COR-L47 (cell line): Measurements from ENCODE around the gene NCKAP5L.
A peak's percentile ranks its signal among the peaks of the same experiment; 100 is the strongest.
"Not testable (repeated sequence)": the region's sequence is repeated elsewhere in the genome, so short reads cannot be mapped to it uniquely, and the experiment has no call there.

Experiments used
- DNase-seq: peaks from one replicate; lab custom pipeline; 2025; lab: John Stamatoyannopoulos, UW

The NCKAP5L gene

DNA sequence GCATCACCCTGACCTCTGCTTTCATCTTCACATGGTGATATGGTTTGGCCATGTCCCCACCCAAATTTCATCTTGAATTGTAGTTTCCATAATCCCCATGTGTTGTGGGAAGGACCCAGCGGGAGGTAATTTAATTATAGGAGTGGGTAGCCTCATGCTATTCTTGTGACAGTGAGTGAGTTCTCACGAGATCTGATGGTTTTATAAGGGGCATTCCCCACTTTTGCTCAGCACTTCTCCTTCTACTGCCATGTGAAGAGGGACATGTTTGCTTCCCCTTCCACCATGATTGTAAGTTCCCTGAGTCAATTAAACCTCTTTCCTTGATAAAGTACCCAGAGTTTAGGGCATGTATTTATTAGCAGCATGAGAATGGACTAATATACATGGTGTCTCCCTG lies 48.6 kb downstream of the NCKAP5L start:
- DNase-seq, result no peak

DNA sequence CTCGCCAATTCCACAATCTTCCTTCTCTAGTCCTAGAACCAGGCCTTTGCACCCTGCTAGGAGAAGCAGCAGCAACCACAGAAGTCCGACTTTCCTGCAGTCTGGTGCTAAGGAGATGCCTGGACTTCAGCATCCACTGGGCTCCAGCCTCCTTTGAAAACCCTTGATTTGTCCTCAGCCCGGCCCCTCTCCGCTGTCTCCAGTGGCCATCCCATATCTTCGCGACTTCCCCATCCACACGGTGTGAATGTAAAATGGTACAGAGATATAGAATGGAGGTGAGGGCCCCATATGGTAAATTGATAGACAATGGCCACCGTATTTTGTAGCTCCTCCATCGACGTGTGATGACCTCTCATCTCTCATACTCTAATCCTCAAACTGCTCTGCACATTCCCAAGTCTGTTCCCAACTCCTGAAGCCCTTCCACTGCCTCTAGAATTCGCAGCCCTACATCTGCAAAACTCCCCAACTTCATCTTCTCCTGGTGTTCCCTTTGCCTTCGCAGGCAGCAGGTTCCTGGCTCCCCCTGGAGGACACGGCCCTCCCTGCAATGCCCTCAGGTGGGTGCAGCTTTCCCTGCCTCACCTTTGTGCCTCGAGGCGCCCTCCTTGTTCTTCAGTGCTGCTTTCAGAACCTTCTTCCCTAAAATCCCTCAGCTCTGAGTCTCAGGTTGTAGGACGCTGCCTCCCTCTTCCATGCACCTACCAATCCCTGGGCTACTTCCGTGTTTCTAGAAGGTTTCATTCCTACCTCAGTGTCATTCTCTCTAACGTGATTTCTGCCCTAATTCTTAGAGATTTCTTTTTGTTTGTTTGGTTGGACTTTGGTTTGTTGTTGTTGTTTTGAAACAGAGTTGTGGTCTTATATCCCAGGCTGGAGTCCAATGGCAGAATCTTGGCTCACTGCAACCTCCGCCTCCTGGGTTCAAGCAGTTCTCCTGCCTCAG lies 50.1 kb downstream of the NCKAP5L start:
- peak; percentile 15 for DNase-seq

GRCh38 chr12:49777341-49777740 lies 50.9 kb downstream of the NCKAP5L start:
- no peak for DNase-seq

DNA sequence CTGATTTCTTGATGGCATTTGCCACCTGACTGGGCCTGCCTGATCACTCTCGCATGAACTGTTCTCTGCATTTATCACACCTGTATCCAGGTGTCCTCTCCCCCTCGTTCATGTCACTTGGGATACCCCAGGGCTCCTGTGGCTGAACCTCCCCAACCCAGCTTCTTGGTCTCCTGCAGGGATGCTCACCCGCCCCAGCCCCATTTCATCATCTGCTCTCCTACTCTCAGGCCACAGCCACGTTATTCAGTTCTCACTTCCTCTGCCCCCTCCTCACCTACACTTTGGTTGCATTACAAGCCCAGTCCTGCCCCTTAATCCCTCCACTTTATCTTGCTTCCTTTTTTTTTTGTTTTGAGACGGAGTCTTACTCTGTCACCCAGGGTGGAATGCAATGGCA lies 51.4 kb downstream of the NCKAP5L start:
- DNase-seq, result no peak

DNA sequence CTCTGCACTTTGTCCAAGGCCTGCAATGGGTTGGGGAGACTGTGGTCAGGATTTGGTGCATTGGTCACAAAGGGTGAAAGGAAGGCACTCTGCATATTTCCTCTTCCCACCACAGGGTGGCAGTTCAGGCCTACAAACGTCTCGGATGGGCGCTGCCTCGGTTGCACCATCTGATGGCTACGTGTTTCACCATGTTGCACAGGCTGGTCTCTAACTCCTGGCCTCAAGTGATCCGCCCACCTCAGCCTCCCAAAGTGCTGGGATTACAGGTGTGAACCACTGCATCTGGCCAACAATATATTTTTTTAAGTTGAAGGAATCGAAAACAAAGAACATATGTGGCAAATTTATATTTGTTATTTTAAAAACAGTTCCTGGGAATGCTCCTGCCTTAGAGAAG lies 51.8 kb downstream of the NCKAP5L start:
- DNase-seq, result peak; percentile 56

DNA sequence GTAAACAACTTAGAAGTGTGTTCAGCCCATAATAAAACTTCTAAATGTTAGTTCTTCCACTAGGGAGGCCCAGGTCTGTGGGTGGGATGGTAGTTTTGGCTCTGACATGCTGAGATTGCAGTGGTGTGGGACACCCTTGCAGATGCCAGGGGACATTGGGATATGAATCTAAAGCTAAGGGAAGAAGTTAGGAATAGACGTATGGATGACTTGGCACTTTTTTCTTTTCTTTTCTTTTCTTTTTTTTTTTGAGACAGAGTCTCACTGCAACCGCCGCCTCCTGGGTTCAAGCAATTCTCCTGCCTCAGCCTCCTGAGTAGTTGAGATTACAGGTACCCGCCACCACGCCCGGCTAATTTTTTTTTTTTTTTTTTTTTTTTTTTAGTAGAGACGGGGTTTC lies 55.1 kb downstream of the NCKAP5L start:
- DNase-seq, result not testable (repeated sequence)

- no peak for DNase-seq
These were observed 60.9 kb downstream of the NCKAP5L start for GRCh38 chr12:49767333-49767732.

DNA sequence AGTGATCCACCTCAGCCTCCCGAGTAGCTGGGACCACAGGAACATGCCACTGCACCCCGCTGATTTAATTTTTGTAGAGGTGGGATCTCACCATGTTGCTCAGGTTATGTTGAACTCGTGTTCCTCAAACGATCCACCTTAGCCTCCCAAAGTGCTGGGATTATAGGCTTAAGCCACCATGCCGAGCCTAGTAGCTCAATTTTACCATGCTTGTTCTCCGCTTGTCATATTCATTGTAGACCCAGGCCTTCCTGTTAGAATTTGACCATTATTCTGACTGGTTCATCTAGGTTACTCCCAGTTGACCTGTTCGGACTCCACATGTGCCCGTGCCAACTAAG lies 62.1 kb downstream of the NCKAP5L start:
- no peak for DNase-seq

DNA sequence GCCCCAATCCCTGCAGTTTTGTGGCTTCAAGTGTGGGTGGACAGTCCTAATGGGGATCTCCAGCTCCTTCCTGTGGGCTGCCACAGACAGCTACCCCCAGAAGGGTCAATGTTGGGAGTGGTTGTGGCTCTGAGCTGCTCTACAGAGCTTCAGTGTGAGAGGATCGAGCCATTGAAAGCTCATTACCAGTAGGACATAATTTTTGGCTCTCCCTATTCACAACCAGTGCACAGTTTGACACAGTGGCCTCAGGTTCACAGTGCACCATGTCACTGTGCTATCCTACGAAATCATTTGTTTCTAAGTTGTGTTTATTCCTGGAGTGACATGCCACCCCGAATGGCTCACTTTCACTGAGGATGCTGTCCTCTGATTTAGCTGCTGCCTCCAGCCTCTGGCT lies 64.1 kb downstream of the NCKAP5L start:
- no peak for DNase-seq

DNA sequence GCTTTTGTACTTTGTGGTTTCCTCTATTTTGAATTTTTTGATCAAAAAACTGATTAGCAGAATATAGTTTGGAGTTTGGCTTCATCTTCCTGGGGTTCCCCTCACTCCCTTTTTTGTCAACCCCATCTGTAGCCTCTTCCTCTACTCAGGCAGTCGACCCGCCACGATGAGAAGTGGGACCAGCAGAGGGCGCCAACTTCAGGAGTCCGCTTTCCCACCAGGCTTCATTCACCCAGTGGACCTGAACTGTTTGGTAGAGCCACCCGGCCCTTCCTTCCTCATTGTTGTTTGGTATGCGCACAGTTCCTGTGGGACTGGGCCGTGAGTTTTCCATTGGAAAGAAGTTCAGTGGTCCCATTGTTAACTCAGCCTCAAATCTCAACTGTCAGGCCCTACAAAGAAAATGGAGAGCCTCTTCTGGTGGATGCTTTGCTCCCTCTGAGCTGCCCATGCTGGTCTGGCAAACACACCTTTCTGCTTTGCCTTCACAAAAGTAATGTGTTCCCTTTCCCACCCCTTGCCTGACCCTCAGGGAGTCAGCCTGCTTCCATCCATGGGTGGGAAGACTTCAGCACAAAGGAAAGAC lies 65.1 kb downstream of the NCKAP5L start:
- peak; percentile 10 for DNase-seq

DNA sequence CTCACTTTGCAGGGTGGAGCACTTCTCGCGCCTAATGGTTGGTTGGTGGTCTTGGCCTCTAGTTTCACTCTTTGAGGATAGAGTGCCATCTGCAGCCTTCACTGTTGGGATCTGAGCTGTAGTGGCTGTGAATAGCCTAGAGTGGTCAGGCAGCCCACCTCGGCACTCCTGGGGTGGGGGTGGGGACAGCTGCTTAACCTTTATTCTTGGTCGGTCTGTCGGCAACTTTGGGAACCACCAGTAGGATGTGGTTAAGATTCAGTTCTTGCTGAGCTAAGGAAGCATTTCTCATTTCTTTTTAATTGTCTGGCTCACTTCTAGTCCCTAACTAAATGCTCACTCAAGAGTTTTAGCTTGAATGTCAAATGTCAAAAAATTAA lies 65.8 kb downstream of the NCKAP5L start:
- DNase-seq, result no peak

DNA sequence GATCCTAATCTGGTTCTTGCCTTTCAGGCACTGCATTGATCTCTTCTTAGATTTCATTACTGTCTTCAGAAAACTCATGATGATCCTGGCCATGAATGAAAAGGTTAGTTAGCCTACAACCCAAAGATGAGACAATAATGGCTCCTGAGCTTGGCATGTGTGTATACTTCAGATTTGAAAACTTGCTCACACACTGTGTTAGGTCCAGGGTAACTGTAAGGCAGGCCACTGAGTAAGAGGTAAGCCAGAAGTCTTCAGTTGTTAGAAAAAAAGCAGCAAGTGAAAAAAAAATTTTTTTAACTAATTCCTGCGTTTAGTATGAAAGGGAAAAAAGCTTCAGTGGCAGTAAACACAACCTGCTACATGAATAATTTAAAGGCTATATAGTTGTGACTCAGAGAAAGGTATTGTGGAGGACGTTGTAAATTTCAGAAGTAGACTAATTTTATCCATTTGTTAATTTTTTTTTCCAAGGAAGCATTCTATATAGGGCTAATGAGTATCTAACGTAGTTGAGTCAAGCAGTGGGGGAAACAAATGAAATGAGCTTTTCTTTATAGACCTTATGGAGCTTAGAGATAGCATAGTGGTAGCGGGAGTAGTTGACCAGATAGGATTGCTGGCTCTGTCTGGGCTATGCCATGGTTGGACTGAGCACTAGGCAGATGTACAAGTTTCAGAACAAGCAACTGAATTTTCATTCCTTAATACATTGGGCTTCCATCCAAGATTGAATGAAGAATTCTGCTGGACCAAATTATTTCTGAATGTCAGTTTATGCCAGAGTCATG lies 66.3 kb downstream of the NCKAP5L start:
- no peak for DNase-seq

- DNase-seq, result no peak
These were observed 77.2 kb downstream of the NCKAP5L start for GRCh38 chr12:49750996-49751393.

- DNase-seq, result no peak
These were observed 77.9 kb downstream of the NCKAP5L start for GRCh38 chr12:49750027-49750995.

DNA sequence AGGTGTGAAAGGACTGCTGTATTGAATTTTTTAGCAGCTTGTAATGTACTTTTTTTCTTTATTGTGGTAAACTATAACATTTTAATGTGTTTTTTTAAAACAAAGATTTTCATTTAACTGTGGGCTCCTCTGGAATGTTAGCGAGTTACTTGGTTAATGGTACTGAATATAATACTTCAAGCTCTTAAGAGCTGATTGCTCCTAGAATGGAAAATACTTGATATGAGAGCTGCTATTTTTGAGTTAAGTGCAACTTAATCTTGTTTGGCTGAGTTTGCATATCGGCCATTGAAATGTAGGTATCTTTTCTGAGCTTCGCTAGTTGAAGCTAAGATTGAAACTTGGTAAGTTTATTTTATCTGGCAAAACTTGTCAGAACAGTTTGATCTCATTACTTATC lies 79.4 kb downstream of the NCKAP5L start:
- DNase-seq, result no peak

DNA sequence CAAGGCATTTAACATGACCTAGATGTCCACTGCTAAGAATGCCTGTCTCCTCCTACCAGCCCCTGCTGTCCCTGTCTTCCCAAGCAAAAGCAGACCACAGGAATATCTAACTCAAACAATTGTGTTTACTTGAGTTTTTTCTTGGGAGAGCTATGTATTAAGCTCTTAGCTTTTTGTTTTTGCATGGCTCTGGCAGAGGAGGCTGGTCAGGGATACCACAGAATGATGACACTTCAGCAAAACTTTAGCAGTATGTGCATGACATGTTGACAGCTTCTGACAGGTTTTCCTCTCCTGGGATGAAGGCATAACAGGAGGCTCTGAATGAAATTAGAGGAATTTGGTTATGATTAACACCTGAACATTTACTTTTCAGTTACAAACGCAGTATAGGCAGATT lies 79.9 kb downstream of the NCKAP5L start:
- no peak for DNase-seq

DNA sequence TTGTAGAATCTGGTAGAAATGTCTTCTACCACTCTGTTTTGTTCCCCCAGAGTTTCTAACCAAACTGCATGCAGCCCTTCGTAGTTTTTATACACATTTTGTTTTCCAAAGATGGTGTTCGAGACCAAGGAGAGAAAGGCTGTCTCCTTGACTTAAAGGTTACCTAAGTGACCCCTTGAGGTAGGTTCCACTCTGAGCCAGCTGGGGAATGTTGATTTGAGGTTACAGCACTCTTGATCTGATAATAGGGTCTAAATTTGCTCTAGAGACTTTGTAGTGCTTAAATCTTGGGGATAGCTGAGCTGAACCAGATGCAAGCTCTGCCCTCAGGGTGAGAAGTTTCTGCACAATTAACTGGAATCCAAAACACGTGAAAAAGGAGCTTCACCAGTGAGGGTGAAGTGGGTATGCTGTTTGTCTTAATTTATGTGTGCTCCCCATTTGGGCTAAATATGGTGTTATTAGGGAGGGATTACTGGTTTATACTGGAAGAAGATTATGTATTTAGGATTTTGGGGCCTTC lies 83.8 kb downstream of the NCKAP5L start:
- no peak for DNase-seq

DNA sequence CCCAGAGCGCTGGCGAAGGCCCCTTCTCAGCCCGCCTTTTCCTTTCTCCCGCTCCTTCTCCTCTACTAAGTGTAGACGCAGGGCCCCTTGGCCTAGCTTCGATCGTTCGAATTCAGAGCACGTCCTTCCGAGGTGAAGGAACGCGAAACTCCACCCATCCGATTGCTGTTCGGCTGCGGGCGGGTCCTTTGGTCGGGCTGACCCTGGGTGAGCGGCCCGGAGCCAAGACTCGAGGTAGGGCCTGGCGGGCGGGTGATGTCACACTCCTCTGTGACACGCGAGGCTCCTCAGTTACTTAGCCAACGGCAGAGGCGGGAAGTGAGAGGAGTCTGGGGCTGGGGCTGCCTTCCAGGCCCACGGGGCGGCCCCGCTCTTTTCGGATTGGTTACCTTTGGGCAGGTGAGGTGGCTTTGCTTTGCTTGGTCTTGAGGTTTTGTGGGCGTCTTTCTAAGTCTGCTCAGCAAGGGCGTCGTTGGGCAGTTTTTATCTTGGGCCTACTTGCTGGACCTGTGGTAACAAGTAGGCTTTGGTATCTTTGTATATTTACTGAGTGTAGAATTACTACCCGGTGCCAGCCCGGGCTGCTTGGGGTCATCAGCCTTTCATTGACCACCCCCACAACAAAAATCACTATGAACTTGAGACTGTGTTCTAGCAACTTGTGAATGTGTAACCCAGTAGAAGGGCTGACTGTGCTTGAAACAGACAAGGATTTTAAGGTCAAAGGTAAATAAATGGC lies 86.2 kb downstream of the NCKAP5L start:
- DNase-seq, result peak; percentile 62
